ENCODE data around the gene MYO1D. TPM values are rescaled to one million over a fixed set of nuclear protein-coding genes. Genes with fewer than 3 reads are reported as not detected.
"Not testable (repeated sequence)": the region's sequence is repeated elsewhere in the genome, so short reads cannot be mapped to it uniquely, and the experiment has no call there.

MYO1D gene
- polyA plus RNA-seq, 3 donors = 30.5 to 33.4 (median 30.6) TPM

DNA sequence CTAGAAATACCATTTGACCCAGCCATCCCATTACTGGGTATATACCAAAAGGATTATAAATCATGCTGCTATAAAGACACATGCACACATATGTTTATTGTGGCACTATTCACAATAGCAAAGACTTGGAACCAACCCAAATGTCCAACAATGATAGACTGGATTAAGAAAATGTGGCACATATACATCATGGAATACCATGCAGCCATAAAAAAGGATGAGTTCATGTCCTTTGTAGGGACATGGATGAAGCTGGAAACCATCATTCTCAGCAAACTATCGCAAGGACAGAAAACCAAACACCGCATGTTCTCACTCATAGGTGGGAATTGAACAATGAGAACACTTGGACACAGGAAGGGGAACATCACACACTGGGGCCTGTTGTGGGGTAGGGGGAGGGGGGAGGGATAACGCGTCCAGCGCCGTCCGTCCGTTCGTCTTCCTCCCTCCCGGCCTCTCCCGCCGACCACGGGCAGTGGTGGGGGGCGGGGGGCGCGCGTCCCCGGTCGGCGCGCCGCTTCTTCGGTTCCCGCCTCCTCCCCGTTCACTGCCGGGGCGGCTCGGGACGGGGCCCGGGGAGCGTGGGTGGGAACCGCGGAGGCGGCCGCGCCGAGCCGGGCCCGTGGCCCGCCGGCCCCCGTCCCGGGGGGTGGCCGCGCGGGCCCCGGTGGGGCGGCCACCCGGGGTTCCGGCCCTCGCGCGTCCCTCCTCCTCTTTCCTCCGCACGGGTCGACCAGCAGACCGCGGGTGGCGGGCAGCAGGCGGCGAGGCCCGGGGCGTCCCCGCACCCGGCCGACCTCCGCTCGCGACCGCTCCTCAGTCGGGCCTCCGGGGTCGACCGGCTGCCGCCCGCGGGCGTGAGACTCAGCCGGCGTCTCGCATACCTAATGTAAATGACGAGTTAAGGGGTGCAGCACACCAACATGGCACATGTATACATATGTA, 54.7 kb downstream of the MYO1D start:
- DNase-seq (ENCODE audit: low read depth in 3 of 3, low spot score in 2 of 3) = not testable (repeated sequence)

DNA sequence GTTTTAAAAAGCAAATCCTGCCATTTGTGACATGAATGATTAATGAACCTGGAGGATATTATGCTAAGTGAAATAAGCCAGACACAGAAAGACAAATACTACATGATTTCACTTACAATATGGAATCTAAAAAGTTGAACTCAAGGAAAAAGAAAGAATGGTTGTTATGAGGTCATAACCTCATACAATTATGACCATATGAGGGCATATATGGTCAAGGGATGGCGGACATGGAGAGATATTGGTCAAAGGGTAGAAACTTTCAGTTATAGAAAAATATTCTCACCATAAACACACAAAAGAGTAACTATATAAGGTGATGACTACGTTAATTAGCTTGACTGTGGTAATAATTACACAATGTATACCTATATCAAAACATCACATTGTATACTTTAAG, 56.5 kb downstream of the MYO1D start:
- no peak for DNase-seq (ENCODE audit: low read depth in 3 of 3, low spot score in 2 of 3)

DNA sequence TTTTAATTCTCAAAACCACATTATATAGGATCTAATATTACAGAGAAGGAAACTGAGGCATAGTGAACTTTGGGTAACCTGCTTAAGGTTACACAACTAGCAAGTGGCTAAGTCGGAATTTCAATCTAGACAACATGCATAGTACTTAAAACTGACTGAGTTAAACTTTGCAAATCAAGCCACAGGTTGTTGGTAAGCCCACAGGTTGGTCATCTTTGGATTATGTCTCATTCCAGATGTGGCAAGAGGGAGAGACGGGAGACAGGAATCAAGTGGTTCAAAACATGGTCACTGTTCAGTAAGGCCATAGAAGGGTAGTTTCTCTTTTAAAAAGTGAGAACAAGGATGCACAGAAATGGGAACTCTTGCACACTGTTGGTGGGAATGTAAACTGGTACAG, 57.1 kb downstream of the MYO1D start:
- DNase-seq (ENCODE audit: low read depth in 3 of 3, low spot score in 2 of 3) = no peak

DNA sequence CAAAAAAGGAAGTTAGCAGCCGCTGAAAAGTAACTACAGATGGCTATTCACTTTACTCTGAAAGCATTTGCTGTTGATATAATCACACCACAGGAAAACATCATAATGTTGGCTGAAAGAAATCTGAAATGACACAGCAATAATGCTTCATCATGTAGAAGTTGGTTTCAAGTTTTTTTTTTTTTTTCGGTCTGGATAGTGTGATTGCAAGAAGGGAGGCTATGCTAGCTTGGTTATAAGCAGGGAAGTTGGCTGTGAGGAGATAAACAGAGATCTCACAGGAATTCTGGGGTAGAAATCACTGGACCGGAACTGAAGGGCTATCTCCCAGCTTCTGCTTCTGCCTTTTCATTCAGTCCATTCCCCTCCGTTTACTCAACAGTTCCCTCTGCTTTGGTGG, 57.9 kb downstream of the MYO1D start:
- DNase-seq (ENCODE audit: low read depth in 3 of 3, low spot score in 2 of 3) = no peak

DNA sequence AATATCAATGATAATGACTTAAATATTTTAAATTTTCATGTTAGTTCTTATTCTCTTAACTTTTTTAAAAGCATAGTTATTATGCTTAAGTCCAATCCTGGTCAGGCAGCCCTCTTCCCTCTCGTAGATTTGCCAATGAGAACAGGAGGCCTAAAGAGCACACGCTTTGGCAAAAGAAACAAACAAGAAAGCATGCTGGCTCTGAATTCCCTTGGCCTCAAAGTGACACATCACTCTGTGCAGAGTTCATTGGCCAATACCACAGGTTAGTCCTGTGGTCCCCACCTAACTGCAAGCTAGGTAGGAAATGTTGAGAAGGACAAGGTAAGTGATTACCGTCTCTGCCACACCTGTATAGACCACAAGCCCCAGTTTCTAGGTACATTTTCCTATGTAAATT, 61.5 kb downstream of the MYO1D start:
- DNase-seq (ENCODE audit: low read depth in 3 of 3, low spot score in 2 of 3) = no peak

DNA sequence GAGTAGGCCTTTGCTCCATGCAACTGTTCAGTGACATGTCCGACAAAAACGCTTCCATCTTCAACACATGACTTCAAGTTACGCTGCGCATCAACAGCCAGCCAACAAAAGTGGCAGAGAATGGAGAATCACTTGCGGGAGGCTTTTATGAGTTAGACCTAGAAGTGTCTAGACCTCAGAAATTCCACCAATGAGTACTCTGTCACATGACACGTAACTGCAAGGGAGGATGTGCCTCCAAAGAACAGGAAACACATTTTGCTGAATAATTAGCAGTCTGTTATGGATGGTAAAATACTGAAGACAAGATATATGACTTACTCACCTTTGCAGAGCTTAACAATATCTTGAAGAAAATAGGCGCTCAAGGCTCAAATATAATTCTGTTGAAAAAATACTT, 62.1 kb downstream of the MYO1D start:
- no peak for DNase-seq (ENCODE audit: low read depth in 3 of 3, low spot score in 2 of 3)

DNA sequence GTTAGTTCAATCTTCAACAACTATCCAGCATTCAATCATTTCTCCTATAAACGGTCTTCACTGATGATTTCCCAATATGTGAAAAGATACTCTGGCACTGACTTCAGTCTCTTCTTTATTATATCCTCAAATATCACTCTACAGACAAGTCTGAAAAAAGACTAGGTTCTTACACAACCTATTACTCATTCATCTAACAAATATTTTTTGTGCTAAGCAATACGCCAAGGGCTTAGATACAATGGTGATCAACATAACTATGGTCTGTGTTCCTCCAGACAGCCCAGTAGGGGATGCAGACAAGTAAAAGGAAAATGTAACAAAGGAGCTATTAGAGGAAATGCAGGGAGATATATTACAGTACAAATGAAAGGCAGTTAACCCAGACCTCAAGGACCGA, 63.9 kb downstream of the MYO1D start:
- no peak for DNase-seq (ENCODE audit: low read depth in 3 of 3, low spot score in 2 of 3)

DNA sequence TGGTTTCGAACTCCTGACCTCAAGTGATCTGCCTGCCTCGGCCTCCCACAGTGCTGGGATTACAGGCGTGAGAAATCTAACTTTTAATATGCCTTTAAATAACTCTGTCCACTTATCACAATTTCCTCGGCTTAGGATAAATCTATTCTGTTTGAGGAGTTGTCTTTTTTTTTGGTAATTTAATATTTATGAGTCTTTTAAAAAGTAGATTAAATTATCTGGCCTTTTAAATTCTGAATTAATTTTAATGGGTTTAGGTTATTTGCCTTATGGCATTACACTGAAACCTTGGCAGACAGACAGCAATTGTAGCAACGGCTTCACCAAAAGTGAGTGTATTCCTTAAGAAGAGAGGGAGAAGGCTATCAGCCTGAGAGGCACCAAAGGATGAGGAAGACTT, 66.2 kb downstream of the MYO1D start:
- DNase-seq (ENCODE audit: low read depth in 3 of 3, low spot score in 2 of 3) = no peak

DNA sequence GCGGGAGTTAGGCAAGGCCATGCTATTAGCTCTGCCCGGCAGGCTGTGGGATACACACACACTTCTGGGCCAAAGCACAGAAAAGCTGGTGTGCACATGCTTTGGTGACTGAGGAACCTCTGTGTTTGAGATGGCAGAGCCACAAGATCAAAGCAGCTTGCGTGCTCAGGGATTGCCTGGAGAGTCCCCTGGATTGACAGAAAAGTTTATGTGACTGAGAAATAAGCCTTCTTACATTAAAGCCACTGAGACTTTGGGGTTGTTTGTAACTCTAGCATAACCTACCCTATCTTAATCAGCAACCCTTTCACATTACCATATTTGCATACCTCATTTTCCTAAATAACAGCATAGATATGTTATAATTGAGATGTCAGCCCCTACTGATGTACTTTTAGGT, 69.3 kb downstream of the MYO1D start:
- no peak for DNase-seq (ENCODE audit: low read depth in 3 of 3, low spot score in 2 of 3)

DNA sequence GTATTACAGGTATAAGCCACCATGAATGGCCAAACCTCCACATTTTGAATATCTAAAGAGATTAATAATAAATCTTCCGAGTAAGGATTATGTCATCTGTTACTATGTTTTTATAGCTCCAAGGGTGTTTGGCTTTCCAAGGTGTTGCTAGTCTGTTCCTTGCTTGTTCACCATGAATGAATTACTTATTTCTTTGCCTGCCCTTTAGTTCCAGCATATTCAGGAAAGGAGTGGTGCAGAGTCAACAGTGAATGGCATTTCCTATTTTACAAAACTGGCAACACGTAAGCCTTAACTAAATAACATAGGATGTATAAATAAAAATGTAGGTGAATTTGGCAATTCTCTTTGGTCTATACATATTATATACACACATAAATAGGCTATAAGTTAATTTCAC, 70.3 kb downstream of the MYO1D start:
- DNase-seq (ENCODE audit: low read depth in 3 of 3, low spot score in 2 of 3) = no peak

DNA sequence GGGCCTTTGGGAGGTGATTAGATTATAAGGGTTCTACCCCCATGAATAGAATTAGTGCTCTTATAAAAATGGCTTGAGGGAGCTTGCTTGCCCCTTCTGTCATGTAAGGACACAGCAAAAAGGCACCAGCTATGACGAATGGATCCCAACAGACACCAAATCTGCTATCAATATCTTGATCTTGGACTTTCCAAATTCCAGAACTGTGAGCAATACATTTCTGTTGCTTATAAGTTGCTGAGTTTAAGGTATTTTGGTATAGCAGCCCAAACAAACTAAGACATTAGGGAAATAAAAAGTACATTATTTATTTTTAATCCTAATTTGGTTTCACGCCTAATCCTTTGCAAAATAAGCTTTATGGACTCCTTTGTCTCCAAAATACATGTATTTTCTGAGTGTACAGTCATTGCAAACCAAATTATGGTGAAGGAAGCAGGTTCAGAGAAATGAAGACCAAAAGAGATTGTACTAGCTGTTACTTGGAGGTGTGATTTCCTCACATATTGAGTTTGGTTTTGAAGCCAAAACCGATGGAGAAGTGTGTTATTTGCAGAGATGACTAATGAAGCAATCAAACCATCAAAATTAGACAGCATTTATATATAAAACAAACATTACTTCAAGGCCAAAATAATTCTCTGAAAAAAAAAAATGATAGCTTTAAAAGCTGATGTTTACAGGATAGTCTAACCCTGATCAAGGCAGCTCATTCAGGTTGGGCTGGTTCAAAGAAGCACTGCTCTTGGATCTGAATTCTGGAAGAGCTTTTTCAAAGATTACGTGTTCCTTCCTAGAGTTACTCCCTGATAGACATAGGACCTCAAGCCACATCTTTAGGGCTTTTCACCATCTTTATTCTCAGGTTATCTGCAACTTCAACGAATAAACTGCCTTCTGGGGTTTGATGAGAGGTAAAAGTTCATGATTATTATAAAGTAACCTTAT, 71.6 kb downstream of the MYO1D start:
- no peak for DNase-seq (ENCODE audit: low read depth in 3 of 3, low spot score in 2 of 3)

DNA sequence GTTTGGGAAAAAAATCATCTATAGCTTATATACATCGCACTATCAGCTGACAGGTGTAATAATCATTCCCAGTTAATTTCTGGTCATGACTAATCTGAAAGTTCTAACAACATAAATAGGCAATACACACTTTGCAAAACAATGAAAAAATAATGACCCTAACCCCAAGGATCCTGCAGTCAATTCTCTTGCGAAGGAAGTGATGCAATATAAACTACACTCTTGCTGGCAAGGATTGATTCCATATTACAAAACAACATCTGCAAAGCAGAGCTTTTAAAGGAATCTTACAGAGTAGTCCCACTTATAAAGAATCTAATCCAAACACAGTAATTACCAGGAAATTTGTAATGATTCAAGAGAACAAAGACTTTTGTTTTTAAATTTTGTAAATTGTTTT, 73.4 kb downstream of the MYO1D start:
- DNase-seq (ENCODE audit: low read depth in 3 of 3, low spot score in 2 of 3) = no peak

DNA sequence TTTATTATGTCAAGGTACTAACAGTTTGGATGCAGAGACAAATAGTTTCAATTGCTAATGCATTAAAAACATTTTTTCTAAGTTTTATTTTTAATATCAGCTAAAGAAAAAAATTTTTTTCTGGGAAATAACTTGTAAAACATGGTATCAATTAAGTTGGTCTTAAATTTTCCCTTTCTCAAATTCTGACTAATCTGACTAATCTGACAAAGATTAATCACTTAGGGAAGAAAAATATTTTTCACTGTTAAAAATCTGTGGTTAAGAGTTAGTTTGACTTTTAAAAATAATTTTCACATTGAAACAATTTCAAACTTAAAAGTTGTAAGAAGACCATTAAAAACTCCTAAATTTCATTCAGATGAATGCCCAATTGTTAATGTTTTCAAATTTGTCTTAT, 74.6 kb downstream of the MYO1D start:
- DNase-seq (ENCODE audit: low read depth in 3 of 3, low spot score in 2 of 3) = no peak

DNA sequence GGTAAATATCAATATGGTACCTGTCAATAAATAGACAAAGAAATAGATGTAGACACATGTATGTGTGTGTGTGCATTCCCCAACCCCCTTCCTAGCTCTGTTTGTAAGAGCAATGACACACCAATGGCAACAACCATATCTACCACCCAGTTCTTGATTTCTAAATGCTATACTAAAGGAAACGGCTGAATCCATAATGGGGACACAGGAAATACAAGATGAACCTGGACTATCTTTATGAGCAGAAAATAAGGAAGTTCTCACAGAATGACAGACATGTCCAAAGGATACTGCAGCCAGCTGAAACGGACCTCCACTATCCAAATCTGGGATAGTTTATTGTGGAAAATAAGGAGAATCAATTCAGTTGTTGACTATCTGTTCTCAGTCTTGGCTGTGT, 75.3 kb downstream of the MYO1D start:
- DNase-seq (ENCODE audit: low read depth in 3 of 3, low spot score in 2 of 3) = no peak

DNA sequence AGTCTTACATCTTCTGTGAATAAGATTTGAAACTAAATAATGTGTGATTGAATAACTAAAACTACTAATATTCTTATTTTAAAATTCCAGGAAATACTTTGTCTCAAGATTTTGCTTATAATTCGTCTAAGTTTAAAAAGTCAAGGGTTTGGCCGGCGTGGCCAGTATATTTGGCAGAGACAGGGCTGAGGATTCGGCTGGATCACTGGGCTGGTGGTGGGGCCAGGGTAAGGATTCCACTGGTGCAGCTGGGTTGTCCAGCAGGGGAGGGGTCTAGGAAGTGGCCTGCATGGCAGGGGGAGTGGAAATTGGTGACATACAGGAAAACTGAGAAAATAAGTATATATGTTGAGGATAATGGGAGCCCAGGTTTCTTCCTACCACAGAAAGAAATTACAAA, 75.7 kb downstream of the MYO1D start:
- DNase-seq (ENCODE audit: low read depth in 3 of 3, low spot score in 2 of 3) = no peak

DNA sequence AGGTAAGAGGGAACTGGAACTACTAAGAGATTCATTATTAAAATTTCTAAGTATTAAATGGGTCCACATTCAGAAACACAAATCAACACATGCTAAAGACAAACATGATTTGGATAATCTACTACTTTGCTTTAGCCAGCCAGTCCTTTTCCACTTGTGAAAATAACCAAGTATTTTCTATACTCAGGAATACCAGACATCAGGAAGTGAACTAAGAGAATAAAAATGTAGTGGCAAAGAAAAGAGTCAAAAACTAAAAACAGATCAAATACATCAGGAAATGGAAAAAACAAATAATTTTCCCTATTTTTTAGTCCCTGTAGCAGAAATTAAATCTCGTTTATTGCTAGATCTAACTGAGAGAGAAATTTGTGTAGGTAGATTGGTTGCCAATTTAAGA, 78.0 kb downstream of the MYO1D start:
- DNase-seq (ENCODE audit: low read depth in 3 of 3, low spot score in 2 of 3) = no peak

DNA sequence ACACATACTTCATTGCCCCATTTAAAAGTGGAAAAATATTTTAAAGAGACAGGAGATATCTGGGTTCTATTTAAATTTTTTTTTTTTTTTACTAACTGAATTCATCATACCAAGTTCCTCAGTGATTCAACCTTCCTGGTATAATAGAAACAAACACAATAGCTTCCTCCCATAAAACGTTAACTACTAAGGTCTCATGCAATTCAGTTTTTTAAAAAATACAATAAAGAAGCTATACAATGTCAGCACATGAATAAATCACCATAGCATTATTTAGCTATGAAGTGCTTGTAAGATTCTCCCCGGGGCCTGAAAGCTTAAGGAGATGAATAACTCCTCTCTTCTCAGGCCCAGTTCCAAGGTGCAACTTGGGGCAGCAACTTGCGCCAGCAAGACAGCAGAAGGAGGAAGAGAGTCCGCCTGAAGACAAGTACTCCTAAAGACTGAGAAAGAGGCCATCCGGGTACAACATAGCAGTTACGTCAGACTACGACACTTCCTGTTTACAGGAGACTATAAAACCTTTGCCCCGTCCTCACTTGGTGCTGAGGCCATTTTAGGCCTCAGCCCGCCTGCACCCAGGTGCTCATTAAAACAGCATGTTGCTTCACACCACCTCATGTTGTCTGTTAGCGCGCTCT, 81.5 kb downstream of the MYO1D start:
- DNase-seq (ENCODE audit: low read depth in 3 of 3, low spot score in 2 of 3) = no peak

DNA sequence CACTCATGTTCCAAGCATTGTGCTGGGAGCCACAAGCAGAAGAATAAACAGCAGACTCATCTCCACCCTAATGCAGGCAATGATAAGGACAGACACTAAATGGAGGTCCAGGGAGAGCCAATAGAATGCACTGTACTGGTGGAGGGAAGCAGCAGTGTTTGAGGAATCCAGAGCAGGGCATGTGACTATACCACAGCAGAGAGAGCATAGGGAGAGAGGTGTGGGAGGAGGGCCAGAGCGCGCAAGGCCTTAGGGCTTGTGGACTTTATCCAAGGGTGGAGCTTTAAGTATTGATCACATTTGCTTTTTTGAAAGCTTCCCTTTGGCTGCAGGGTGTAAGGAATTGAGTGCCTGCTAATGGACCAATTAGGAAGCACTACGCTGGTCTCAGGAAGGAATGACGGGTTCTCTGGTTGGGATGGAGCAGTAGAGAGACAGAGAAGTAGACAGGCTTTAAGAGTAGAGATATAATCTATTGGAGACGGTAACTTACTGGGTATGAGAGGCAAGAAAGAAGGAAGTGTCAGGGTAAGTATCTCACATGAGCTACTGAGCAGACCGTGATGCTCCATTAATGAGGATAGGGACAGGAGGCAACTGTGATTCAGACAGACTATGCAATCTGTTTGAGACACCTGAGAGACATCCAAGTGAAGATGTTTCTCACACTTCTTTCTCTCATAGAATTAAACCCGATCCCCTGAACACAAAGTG, 82.2 kb downstream of the MYO1D start:
- DNase-seq (ENCODE audit: low read depth in 3 of 3, low spot score in 2 of 3) = no peak

DNA sequence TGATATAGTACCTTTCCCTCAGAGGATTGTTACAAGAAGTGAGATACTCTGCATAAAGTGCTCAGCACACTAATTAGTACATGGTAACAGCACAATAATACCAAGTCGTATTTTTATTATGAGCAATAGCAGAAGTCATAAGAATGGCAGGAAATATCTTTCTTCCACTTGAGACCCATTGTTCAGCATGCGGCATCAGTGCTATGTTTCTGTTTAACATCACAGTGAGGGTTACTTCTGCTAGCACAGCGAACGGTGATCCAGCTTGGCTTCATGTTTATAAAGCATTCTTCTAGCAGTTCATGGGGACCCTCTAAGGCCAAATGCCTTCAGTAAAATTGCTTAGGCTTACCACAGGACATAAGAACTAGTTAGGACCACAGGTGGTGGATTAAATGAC, 83.1 kb downstream of the MYO1D start:
- DNase-seq (ENCODE audit: low read depth in 3 of 3, low spot score in 2 of 3) = no peak

DNA sequence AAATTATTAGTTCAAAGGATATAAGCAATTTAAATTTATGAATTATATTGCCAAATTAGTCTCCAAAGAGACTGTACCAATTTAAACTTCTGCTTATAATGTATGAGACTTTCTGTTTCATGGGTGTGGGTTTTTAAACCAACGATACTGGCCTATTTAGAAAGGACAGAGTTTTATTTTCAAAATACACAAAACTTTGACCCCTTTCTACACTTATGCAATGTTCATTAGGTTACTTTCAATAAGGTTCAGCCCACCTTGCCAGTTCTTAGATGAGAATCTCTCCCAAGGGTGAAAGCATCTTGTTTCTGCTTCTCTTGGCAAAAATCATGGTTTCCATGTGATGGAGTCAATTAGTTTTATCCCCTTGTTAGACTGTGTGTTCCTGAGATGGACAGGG, 84.7 kb downstream of the MYO1D start:
- no peak for DNase-seq (ENCODE audit: low read depth in 3 of 3, low spot score in 2 of 3)

DNA sequence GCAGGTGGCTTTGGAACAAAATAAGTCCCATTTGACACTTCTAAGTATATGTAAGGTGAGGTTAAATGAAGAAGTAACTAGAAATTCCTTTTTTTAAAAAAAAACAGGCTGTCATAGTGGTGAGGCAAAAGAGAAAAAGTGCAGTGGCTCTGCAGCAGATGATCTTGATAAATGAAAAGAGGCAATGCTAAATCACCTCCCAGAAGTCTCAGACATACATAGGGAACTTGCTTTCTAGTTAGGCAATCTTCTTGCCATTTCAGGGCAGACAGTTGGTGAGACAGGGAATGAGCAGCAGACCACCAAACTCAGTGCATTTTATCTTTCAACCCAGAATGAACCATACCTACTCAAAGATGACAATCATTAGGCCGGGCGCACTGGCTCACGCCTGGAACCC, 90.8 kb downstream of the MYO1D start:
- DNase-seq (ENCODE audit: low read depth in 3 of 3, low spot score in 2 of 3) = no peak
